ENCODE data around the gene ANK3.

ANK3 gene

GRCh38 chr10:60348982-60349381 is 40.7 kb downstream of the ANK3 start:
- in situ Hi-C loops (cut with MboI; ENCODE audit: low sequenced_read_pairs) = no loop called here

- in situ Hi-C loops (cut with MboI; ENCODE audit: low sequenced_read_pairs) = no loop called here
Observed at GRCh38 chr10:60347270-60347669, 42.4 kb downstream of the ANK3 start.

- in situ Hi-C loops (cut with MboI; ENCODE audit: low sequenced_read_pairs) = no loop called here
Observed at GRCh38 chr10:60346661-60347060, 43.0 kb downstream of the ANK3 start.

GRCh38 chr10:60343254-60343653 is 46.4 kb downstream of the ANK3 start:
- in situ Hi-C loops (cut with MboI; ENCODE audit: low sequenced_read_pairs) = no loop called here

GRCh38 chr10:60341969-60342368 is 47.7 kb downstream of the ANK3 start:
- in situ Hi-C loops (cut with MboI; ENCODE audit: low sequenced_read_pairs) = no loop called here

- in situ Hi-C loops (cut with MboI; ENCODE audit: low sequenced_read_pairs) = no loop called here
Observed at GRCh38 chr10:60340973-60341372, 48.7 kb downstream of the ANK3 start.

GRCh38 chr10:60339757-60340156 is 49.9 kb downstream of the ANK3 start:
- in situ Hi-C loops (cut with MboI; ENCODE audit: low sequenced_read_pairs) = no loop called here

- in situ Hi-C loops (cut with MboI; ENCODE audit: low sequenced_read_pairs) = no loop called here
Observed at GRCh38 chr10:60338786-60339185, 50.9 kb downstream of the ANK3 start.

- in situ Hi-C loops (cut with MboI; ENCODE audit: low sequenced_read_pairs) = no loop called here
Observed at GRCh38 chr10:60338002-60338564, 51.6 kb downstream of the ANK3 start.

- in situ Hi-C loops (cut with MboI; ENCODE audit: low sequenced_read_pairs) = no loop called here
Observed at GRCh38 chr10:60336901-60337630, 52.6 kb downstream of the ANK3 start.

- in situ Hi-C loops (cut with MboI; ENCODE audit: low sequenced_read_pairs) = no loop called here
Observed at GRCh38 chr10:60335708-60336107, 54.0 kb downstream of the ANK3 start.

- in situ Hi-C loops (cut with MboI; ENCODE audit: low sequenced_read_pairs) = no loop called here
Observed at GRCh38 chr10:60334991-60335390, 54.7 kb downstream of the ANK3 start.

GRCh38 chr10:60332371-60332770 is 57.3 kb downstream of the ANK3 start:
- in situ Hi-C loops (cut with MboI; ENCODE audit: low sequenced_read_pairs) = no loop called here

GRCh38 chr10:60331886-60332285 is 57.8 kb downstream of the ANK3 start:
- in situ Hi-C loops (cut with MboI; ENCODE audit: low sequenced_read_pairs) = no loop called here

GRCh38 chr10:60323162-60323561 is 66.5 kb downstream of the ANK3 start:
- in situ Hi-C loops (cut with MboI; ENCODE audit: low sequenced_read_pairs) = no loop called here

- in situ Hi-C loops (cut with MboI; ENCODE audit: low sequenced_read_pairs) = no loop called here
Observed at GRCh38 chr10:60320666-60321065, 69.0 kb downstream of the ANK3 start.

- in situ Hi-C loops (cut with MboI; ENCODE audit: low sequenced_read_pairs) = no loop called here
Observed at GRCh38 chr10:60316029-60316428, 73.6 kb downstream of the ANK3 start.

- in situ Hi-C loops (cut with MboI; ENCODE audit: low sequenced_read_pairs) = no loop called here
Observed at GRCh38 chr10:60315311-60315710, 74.4 kb downstream of the ANK3 start.

GRCh38 chr10:60314069-60314940 is 75.4 kb downstream of the ANK3 start:
- in situ Hi-C loops (cut with MboI; ENCODE audit: low sequenced_read_pairs) = no loop called here

- in situ Hi-C loops (cut with MboI; ENCODE audit: low sequenced_read_pairs) = no loop called here
Observed at GRCh38 chr10:60313589-60313952, 76.1 kb downstream of the ANK3 start.

GRCh38 chr10:60312818-60313588 is 76.7 kb downstream of the ANK3 start:
- in situ Hi-C loops (cut with MboI; ENCODE audit: low sequenced_read_pairs) = no loop called here

Measured in HL-60/S4 treated with retinoic acid at 250 ng/mL for 4 days and 3 days (cell line).